Activated CD8-positive, alpha-beta T cell treated with anti-CD3 and anti-CD28 coated beads for 36 hours (primary cell): ENCODE results near the gene GSTT2B. TPM values are rescaled to one million over a fixed set of nuclear protein-coding genes. Genes with fewer than 3 reads are reported as not detected.
A peak's percentile ranks its signal among the peaks of the same experiment; 100 is the strongest.
"Not testable (repeated sequence)": the region's sequence is repeated elsewhere in the genome, so short reads cannot be mapped to it uniquely, and the experiment has no call there.

Source experiments
- ATAC-seq: fragments of 200-7000 bp; cut with Tn5 transposase; one replicate; pipeline ENCODE4 v1.10.0; 2021; ENCODE audit warnings: mild to moderate bottlenecking, moderate library complexity
- CTCF ChIA-PET: fragments of 350-600 bp; sonication (Branson Sonifier 250); formaldehyde crosslinking; loops from one replicate; lab custom pipeline; 2021; ENCODE audit warnings: antibody characterized with exemption; lab: Charles Lee
- POLR2A ChIA-PET: fragments of 350-600 bp; sonication (Branson Sonifier 250); formaldehyde crosslinking; loops from one replicate; lab custom pipeline; 2021; ENCODE audit warnings: antibody characterized with exemption; lab: Charles Lee
- DNase-seq: peaks from one replicate; pipeline ENCODE4 v3.0.0-alpha.2; 2020
- H3K27ac Mint-ChIP-seq: one replicate; pipeline ENCODE4 v1.8.0; 2021; ENCODE audit warnings: mild to moderate bottlenecking, mixed read lengths
- H3K27me3 Mint-ChIP-seq: one replicate; pipeline ENCODE4 v1.8.0; 2021; ENCODE audit warnings: mixed read lengths
- H3K36me3 Mint-ChIP-seq: one replicate; pipeline ENCODE4 v1.8.0; 2021; ENCODE audit warnings: low read depth, mixed read lengths
- H3K4me1 Mint-ChIP-seq: one replicate; pipeline ENCODE4 v1.8.0; 2021; ENCODE audit warnings: low read depth, mixed read lengths
- H3K4me3 Mint-ChIP-seq: one replicate; pipeline ENCODE4 v1.8.0; 2021; ENCODE audit warnings: mild to moderate bottlenecking, moderate library complexity, mixed read lengths
- H3K9me3 Mint-ChIP-seq: one replicate; pipeline ENCODE4 v1.8.0; 2021; ENCODE audit warnings: mixed read lengths
- CTCF ChIP-seq: fragments of 200-600 bp; IDR thresholded peaks from one replicate; pipeline ENCODE4 v1.8.0; 2022; ENCODE audit warnings: antibody characterized with exemption, mild to moderate bottlenecking
- intact Hi-C: fragments of 100-400 bp; cut with micrococcal nuclease; formaldehyde crosslinking; loops from one replicate; pipeline ENCODE4 v1.10.0; 2022
- total RNA-seq, 2 experiments: library from RNA; stranded (reverse); gene quantifications; one replicate each; pipeline ENCODE4 v1.2.3, GENCODE V29; 2021

The GSTT2B gene
- total RNA-seq, 2 experiments from 2014 or later: not detected

- ATAC-seq: no peak
- no peaks in the 10 kb centered on the region for H3K4me1 Mint-ChIP-seq
- intact Hi-C loops: no loop called here
- ChIA-PET POLR2A (no interaction called here), CTCF (no interaction called here)
- no peaks in the 10 kb centered on the region for H3K9me3 Mint-ChIP-seq
- H3K36me3 Mint-ChIP-seq: no peaks in the 10 kb centered on the region
- DNase-seq: no peak
- no peak overlapping the region for H3K27ac Mint-ChIP-seq
- no peak for TF ChIP-seq CTCF
- H3K4me3 Mint-ChIP-seq: no peak overlapping the region
- no peaks in the 10 kb centered on the region for H3K27me3 Mint-ChIP-seq
Observed at GRCh38 chr22:23938328-23939016, 22.5 kb downstream of the GSTT2B start.

- Mint-ChIP-seq H3K4me3 (no peak overlapping the region), H3K9me3 (peaks cover 14% of the 10 kb centered on the region), H3K4me1 (peaks cover 5% of the 10 kb centered on the region), H3K27ac (no peak overlapping the region), H3K27me3 (no peaks in the 10 kb centered on the region), H3K36me3 (peaks cover 69% of the 10 kb centered on the region)
- no peak for DNase-seq
- ATAC-seq: no peak
- CTCF ChIA-PET: no interaction called here
- intact Hi-C loops: no loop called here
- POLR2A ChIA-PET: interaction anchor here (1.2 kb wide), 2 partner anchors 33 to 45 kb away, joined by 3 to 4 read pairs; no protein-coding TSS in a partner anchor
- no peak for TF ChIP-seq CTCF
Observed at GRCh38 chr22:23926561-23926960, 34.4 kb downstream of the GSTT2B start.

GRCh38 chr22:23925020-23925606 lies 35.9 kb downstream of the GSTT2B start:
- TF ChIP-seq CTCF: no peak
- DNase-seq (no peak), ATAC-seq (no peak)
- H3K4me3 Mint-ChIP-seq: no peak overlapping the region
- peaks cover 66% of the 10 kb centered on the region for H3K36me3 Mint-ChIP-seq
- H3K27me3 Mint-ChIP-seq: no peaks in the 10 kb centered on the region
- intact Hi-C loops: no loop called here
- peaks cover 10% of the 10 kb centered on the region for H3K9me3 Mint-ChIP-seq
- peaks cover 5% of the 10 kb centered on the region for H3K4me1 Mint-ChIP-seq
- CTCF ChIA-PET: interaction anchor here (1.3 kb wide), 1 partner anchor 31 kb away, joined by 4 read pairs; the partner anchor contains the start of gene MIF
- POLR2A ChIA-PET: interaction anchor here (1.1 to 1.3 kb wide), 2 partner anchors 12 to 31 kb away, joined by 3 to 4 read pairs; partner anchors contain the start of gene MIF
- no peak overlapping the region for H3K27ac Mint-ChIP-seq

GRCh38 chr22:23922921-23923320 lies 38.1 kb downstream of the GSTT2B start:
- H3K27ac Mint-ChIP-seq: peak overlapping the region; percentile 42
- peaks cover 5% of the 10 kb centered on the region for H3K4me1 Mint-ChIP-seq
- TF ChIP-seq CTCF: no peak
- ATAC-seq (no peak), DNase-seq (no peak)
- peaks cover 10% of the 10 kb centered on the region for H3K9me3 Mint-ChIP-seq
- no peak overlapping the region for H3K4me3 Mint-ChIP-seq
- CTCF ChIA-PET: no interaction called here
- intact Hi-C loops: no loop called here
- POLR2A ChIA-PET: interaction anchor here (0.6 kb wide), 1 partner anchor 1145 kb away, joined by 3 read pairs; no protein-coding TSS in a partner anchor
- no peaks in the 10 kb centered on the region for H3K27me3 Mint-ChIP-seq
- H3K36me3 Mint-ChIP-seq: peaks cover 65% of the 10 kb centered on the region

GRCh38 chr22:23921586-23922201 lies 39.3 kb downstream of the GSTT2B start:
- intact Hi-C loops: not testable (repeated sequence)

GRCh38 chr22:23920267-23920611 lies 40.8 kb downstream of the GSTT2B start:
- DNase-seq, H3K27ac Mint-ChIP-seq, H3K9me3 Mint-ChIP-seq, H3K27me3 Mint-ChIP-seq, ATAC-seq, intact Hi-C loops, H3K4me3 Mint-ChIP-seq: not testable (repeated sequence)
- POLR2A ChIA-PET: interaction anchor here (1.2 to 2.5 kb wide), 2 partner anchors 9 to 26 kb away, joined by 4 to 9 read pairs; partner anchors contain the start of gene MIF
- CTCF ChIA-PET: interaction anchor here (1.3 to 1.6 kb wide), 2 partner anchors 71 to 237 kb away, joined by 5 read pairs; no protein-coding TSS in a partner anchor
- Mint-ChIP-seq H3K4me1 (peaks cover 12% of the 10 kb centered on the region), H3K36me3 (peaks cover 47% of the 10 kb centered on the region)

More at GRCh38 chr22:23921586-23922201, 39.3 kb downstream of the GSTT2B start:
- CTCF ChIA-PET, DNase-seq, H3K27ac Mint-ChIP-seq, H3K4me1 Mint-ChIP-seq, H3K4me3 Mint-ChIP-seq, H3K27me3 Mint-ChIP-seq, ATAC-seq: not testable (repeated sequence)
- H3K9me3 Mint-ChIP-seq: peaks cover 10% of the 10 kb centered on the region
- POLR2A ChIA-PET: interaction anchor here (2.5 kb wide), 1 partner anchor 27 kb away, joined by 9 read pairs; the partner anchor contains the start of gene MIF
- peaks cover 59% of the 10 kb centered on the region for H3K36me3 Mint-ChIP-seq
